Measurements from ENCODE around the gene LRRC10.

The LRRC10 gene

GRCh38 chr12:69585189-69586062 is 25.3 kb downstream of the LRRC10 start, which contains the start of gene CCT2:
TSS of gene CCT2 (plus strand) at chr12:69585459. CDS start at chr12:69585522, 63 bp downstream.
- no peak for FAIRE-seq
- peak; percentile 80 for DNase-seq (ENCODE audit: insufficient read length, low spot score)
- no peak for TF ChIP-seq CTCF (IDR thresholded peaks at IDR 0.05; ENCODE audit: insufficient read depth, missing control alignments)

- DNase-seq (ENCODE audit: insufficient read length, low spot score) (no peak), FAIRE-seq (no peak)
- TF ChIP-seq CTCF (IDR thresholded peaks at IDR 0.05; ENCODE audit: insufficient read depth, missing control alignments), result no peak
Observed at GRCh38 chr12:69583203-69583602, 27.5 kb downstream of the LRRC10 start.

- TF ChIP-seq CTCF (IDR thresholded peaks at IDR 0.05; ENCODE audit: insufficient read depth, missing control alignments), result no peak
- FAIRE-seq, result no peak
Observed at GRCh38 chr12:69580074-69580473, 30.6 kb downstream of the LRRC10 start.

GRCh38 chr12:69579029-69579428 is 31.7 kb downstream of the LRRC10 start:
- DNase-seq (ENCODE audit: insufficient read length, low spot score), result no peak
- no peak for TF ChIP-seq CTCF (IDR thresholded peaks at IDR 0.05; ENCODE audit: insufficient read depth, missing control alignments)
- no peak for FAIRE-seq

More at GRCh38 chr12:69580074-69580473, 30.6 kb downstream of the LRRC10 start:
- no peak for DNase-seq (ENCODE audit: insufficient read length, low spot score)

GRCh38 chr12:69578283-69578682 is 32.4 kb downstream of the LRRC10 start:
- FAIRE-seq (no peak), DNase-seq (ENCODE audit: insufficient read length, low spot score) (no peak)
- TF ChIP-seq CTCF (IDR thresholded peaks at IDR 0.05; ENCODE audit: insufficient read depth, missing control alignments), result no peak

GRCh38 chr12:69575346-69575745 is 35.4 kb downstream of the LRRC10 start:
- DNase-seq (ENCODE audit: insufficient read length, low spot score), result no peak
- TF ChIP-seq CTCF (IDR thresholded peaks at IDR 0.05; ENCODE audit: insufficient read depth, missing control alignments), result no peak
- FAIRE-seq, result no peak
